ENCODE data around the gene HOXB1. TPM values are rescaled to one million over a fixed set of nuclear protein-coding genes. Genes with fewer than 3 reads are reported as not detected.
A peak's percentile ranks its signal among the peaks of the same experiment; 100 is the strongest.

HOXB1 gene
- total RNA-seq, 4 donors from 2014 or later = not detected

DNA sequence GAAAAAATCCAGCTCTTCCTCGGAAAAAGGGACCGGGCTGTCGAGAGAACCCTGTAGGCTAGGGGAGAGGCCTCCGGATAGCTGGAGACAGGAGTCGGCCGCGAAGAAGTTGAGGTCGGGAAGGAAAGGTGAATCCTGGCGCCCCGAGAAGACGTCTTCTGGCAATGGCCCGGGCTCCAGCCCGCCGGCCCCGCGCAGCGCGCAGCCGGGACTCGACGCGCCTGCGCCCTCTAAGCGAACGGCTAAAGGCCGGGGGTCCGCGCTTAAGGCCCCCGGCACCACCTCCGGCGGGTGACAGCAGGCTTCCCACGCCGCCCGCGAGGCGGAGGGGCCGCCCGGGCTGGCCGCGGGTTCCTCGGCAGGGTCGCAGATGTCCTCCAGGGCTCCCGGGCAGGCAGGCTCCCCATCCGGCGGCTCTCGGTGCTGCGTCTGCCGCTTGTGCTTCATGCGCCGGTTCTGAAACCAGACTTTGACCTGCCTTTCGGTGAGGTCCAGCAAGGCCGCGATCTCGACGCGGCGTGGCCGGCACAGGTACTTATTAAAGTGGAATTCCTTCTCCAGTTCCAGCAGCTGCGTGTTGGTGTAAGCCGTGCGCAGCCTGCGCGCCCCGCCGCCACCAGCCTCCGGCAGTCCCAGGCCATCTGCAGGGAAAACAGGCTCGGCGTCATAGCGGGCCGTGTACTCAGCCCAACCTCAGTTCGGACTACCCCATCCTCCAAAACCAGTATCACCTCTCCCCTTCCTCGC lies 12.5 kb upstream of the HOXB1 start:
- WGBS = under 1% methylated on average over 36 of the region's 72 CpGs
- TF ChIP-seq POLR2A (IDR thresholded peaks at IDR 0.05) (no peak), POLR2AphosphoS5 (IDR thresholded peaks at IDR 0.05) (peak in 1 of 3 donors; percentile 44)
- TF ChIP-seq, protein P1, sequence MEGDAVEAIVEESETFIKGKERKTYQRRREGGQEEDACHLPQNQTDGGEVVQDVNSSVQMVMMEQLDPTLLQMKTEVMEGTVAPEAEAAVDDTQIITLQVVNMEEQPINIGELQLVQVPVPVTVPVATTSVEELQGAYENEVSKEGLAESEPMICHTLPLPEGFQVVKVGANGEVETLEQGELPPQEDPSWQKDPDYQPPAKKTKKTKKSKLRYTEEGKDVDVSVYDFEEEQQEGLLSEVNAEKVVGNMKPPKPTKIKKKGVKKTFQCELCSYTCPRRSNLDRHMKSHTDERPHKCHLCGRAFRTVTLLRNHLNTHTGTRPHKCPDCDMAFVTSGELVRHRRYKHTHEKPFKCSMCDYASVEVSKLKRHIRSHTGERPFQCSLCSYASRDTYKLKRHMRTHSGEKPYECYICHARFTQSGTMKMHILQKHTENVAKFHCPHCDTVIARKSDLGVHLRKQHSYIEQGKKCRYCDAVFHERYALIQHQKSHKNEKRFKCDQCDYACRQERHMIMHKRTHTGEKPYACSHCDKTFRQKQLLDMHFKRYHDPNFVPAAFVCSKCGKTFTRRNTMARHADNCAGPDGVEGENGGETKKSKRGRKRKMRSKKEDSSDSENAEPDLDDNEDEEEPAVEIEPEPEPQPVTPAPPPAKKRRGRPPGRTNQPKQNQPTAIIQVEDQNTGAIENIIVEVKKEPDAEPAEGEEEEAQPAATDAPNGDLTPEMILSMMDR (IDR thresholded peaks at IDR 0.05) = peak in 1 of 2 donors; percentile 21
- Histone ChIP-seq H3K4me1 (peaks cover 65% of the 10 kb centered on the region), H3K27ac (peak overlapping the region; percentile 93), H3K9me3 (no peaks in the 10 kb centered on the region), H3K36me3 (no peaks in the 10 kb centered on the region), H3K27me3 (peaks cover 4% of the 10 kb centered on the region), H3K4me3 (peak overlapping the region; percentile 79)
- DNase-seq (ENCODE audit: low spot score in 2 of 2) = no peak

DNA sequence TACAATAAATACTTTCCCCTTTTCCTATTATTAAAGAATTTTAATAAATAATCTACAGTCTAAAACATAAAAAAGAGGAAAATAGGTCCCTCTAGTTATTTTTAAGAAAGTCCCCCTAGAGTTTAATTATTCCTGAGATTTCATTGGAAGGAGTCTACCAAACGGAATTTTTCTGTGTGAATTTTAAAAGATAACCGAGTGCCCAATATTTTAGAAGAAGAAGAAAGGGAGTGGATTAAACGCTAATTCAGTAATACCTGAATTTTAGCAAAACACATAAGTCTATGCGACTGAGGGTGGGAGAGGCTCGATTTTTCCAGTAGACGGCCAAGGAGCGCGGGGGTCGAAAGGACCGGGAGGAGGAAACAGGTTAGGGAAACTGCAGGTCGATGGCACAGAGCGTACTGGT lies 11.9 kb upstream of the HOXB1 start:
- DNase-seq (ENCODE audit: low spot score in 2 of 2) = no peak
- H3K27ac ChIP-seq = peak overlapping the region; percentile 93
- H3K4me1 ChIP-seq = peaks cover 61% of the 10 kb centered on the region
- no peaks in the 10 kb centered on the region for H3K36me3 ChIP-seq
- WGBS = 7% methylated on average over 12 of the region's 12 CpGs
- H3K4me3 ChIP-seq = peak overlapping the region; percentile 79
- H3K27me3 ChIP-seq = peaks cover 4% of the 10 kb centered on the region
- no peaks in the 10 kb centered on the region for H3K9me3 ChIP-seq
- no peak for TF ChIP-seq POLR2AphosphoS5 (IDR thresholded peaks at IDR 0.05)
- TF ChIP-seq POLR2A (IDR thresholded peaks at IDR 0.05) = no peak
- TF ChIP-seq, protein P1 (IDR thresholded peaks at IDR 0.05) = no peak
- TF ChIP-seq EP300 (IDR thresholded peaks at IDR 0.05) = no peak

DNA sequence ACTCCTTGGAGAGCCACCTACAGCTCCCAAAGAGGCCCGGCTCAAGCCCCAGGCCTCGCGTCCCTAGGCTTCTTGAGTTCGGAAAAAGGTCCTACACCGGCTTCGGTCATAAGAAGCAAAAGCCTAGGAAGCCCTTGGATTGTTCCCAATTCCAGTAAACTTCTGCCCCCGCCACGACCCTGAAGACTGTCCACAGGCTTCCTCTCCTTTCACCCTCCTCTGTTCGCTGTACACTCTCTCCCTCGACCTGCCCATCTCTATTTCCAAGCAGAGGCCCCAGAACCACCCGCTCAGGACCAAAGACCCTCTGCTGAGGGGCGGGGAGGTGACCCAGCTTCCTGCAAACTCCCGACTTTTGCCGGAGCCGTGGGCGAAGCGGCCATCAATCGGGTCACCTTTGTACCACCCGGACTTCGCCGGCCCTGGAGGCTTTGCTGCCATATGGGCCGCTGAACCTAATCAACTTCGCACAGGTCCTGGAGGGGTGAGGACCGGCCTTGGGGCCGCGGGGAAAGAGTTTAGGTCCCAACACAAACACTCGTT lies 11.4 kb upstream of the HOXB1 start:
- Histone ChIP-seq H3K27me3 (peaks cover 4% of the 10 kb centered on the region), H3K36me3 (no peaks in the 10 kb centered on the region), H3K4me1 (peaks cover 57% of the 10 kb centered on the region), H3K4me3 (peak overlapping the region; percentile 79), H3K9me3 (no peaks in the 10 kb centered on the region), H3K27ac (peak overlapping the region; percentile 93)
- WGBS = 33% methylated on average over 27 of the region's 27 CpGs
- no peak for DNase-seq (ENCODE audit: low spot score in 2 of 2)
- TF ChIP-seq EP300 (IDR thresholded peaks at IDR 0.05) = no peak

DNA sequence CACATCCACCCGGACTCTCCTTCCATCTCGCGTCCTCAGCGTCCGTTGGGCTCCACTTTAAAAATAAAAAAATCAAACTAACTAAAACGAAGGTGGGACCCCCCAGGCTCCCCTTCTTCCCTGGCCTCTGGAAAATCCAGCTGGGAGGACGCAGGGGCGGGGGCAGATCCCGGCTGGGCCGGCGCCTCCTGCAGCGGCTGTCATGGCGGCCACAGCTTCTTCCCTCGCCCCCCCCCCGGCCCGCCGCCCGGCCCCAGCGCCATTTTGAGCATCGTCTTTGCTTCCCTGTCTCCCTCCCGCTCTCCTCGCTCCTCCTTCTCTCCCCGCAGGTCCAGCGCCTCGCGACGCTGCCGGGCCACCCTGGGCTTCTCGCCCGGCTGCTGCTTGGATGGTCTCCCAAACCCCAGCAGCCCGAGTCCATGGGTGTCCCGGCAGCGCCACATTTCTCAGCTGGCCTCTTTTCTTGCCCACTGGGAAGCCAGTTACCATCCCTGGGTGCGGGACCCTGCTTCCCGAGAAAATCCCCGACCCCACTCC lies 10.8 kb upstream of the HOXB1 start:
- H3K4me1 ChIP-seq = peaks cover 53% of the 10 kb centered on the region
- TF ChIP-seq POLR2AphosphoS5 (IDR thresholded peaks at IDR 0.05) (peak in 1 of 3 donors; percentile 5), EP300 (IDR thresholded peaks at IDR 0.05) (no peak), POLR2A (IDR thresholded peaks at IDR 0.05) (no peak)
- TF ChIP-seq, protein P1 (IDR thresholded peaks at IDR 0.05) = no peak
- H3K9me3 ChIP-seq = no peaks in the 10 kb centered on the region
- peak overlapping the region; percentile 93 for H3K27ac ChIP-seq
- WGBS = 20% methylated on average over 35 of the region's 36 CpGs
- peak overlapping the region; percentile 79 for H3K4me3 ChIP-seq
- no peaks in the 10 kb centered on the region for H3K36me3 ChIP-seq
- H3K27me3 ChIP-seq = peaks cover 4% of the 10 kb centered on the region
- DNase-seq (ENCODE audit: low spot score in 2 of 2) = peak in 1 of 2 donors; percentile 88

DNA sequence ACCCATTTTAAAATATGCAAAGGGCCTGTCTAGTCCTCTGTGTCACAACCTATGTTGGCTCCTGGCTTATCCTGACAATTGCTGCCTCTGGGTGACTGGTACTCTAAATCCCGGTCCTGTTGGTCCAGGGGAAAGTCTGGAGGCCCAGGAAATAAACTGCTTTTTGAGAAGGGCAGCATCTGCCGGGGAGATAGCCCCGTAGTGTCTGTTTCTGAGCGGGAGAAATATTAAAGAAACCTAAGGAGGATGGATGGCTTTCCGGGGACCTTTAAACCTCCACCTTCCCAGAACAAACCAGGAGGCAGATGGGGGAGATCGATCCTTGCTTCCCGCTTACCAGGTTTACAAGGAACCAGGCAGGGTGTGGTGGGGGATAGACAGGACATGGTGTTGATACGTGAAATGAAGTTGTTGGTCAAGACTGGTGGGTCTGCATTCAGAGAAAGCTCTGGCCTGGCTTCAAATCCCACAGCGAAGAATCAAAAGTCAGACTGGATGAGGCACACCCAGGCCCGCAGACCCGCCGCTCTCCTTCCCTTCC lies 10.3 kb upstream of the HOXB1 start:
- Histone ChIP-seq H3K4me3 (peak overlapping the region; percentile 79), H3K9me3 (no peaks in the 10 kb centered on the region), H3K36me3 (no peaks in the 10 kb centered on the region), H3K4me1 (peaks cover 47% of the 10 kb centered on the region), H3K27me3 (peaks cover 4% of the 10 kb centered on the region), H3K27ac (peak overlapping the region; percentile 93)
- no peak for DNase-seq (ENCODE audit: low spot score in 2 of 2)
- WGBS = 42% methylated on average over 12 of the region's 12 CpGs
- TF ChIP-seq POLR2AphosphoS5 (IDR thresholded peaks at IDR 0.05) (no peak), POLR2A (IDR thresholded peaks at IDR 0.05) (no peak)
- TF ChIP-seq, protein P1 (IDR thresholded peaks at IDR 0.05) = no peak

Data from suprapubic skin (tissue), 4 donors.